Endothelial cell of umbilical vein (primary cell): ENCODE results near the gene ASMTL. TPM values are rescaled to one million over a fixed set of nuclear protein-coding genes. Genes with fewer than 3 reads are reported as not detected.

Source experiments
- BruUV-seq: library from RNA; stranded (reverse); fragments of 400-500 nt; replicated peaks from 2 replicates; lab custom pipeline; 2021; lab: Mats Ljungman, UMichigan
- CTCF ChIA-PET: fragments of 300-600, 350-600 bp; sonication (Branson Sonifier 250); formaldehyde crosslinking; loops from one replicate; lab custom pipeline; 2021; ENCODE audit warnings: antibody characterized with exemption, inconsistent platforms; lab: Charles Lee
- POLR2A ChIA-PET: fragments of 300-600, 350-600 bp; sonication (Branson Sonifier 250); formaldehyde crosslinking; loops from one replicate; lab custom pipeline; 2021; ENCODE audit warnings: antibody characterized with exemption, inconsistent platforms; lab: Charles Lee
- DNase-seq: peaks from one replicate; pipeline ENCODE4 v3.0.0-alpha.2; 2011; ENCODE audit warnings: low read depth, low spot score
- FAIRE-seq: peaks from 2 replicates; lab custom pipeline; 2011; peaks lifted over from hg19 to GRCh38; lab: Jason Lieb, UNC
- H2AFZ ChIP-seq: 2 replicates; pipeline ENCODE4 v1.6.0; 2012; ENCODE audit warnings: low read depth, low read length, control low read depth, inconsistent platforms
- H3K27ac ChIP-seq: 2 replicates; pipeline ENCODE4 v1.5.1; 2011; ENCODE audit warnings: low read depth, mild to moderate bottlenecking, control low read depth, low read length, moderate library complexity; ENCODE audit not compliant: insufficient read depth
- H3K27me3 ChIP-seq, 2 experiments: 2 replicates each; pipeline versions ENCODE4 v1.6.0 to v1.6.1; 2011; ENCODE audit warnings: low read length in 2 of 2, mixed read lengths in 1 of 2; ENCODE audit not compliant: control insufficient read depth in 2 of 2, insufficient read depth in 2 of 2
- H3K36me3 ChIP-seq, 2 experiments: 2 replicates in 1 of 2; 3 replicates in 1 of 2; pipeline ENCODE4 v1.5.1; 2011; ENCODE audit warnings: low read length in 2 of 2, mild to moderate bottlenecking in 1 of 2, moderate library complexity in 1 of 2; ENCODE audit not compliant: control insufficient read depth in 2 of 2, insufficient read depth in 2 of 2; ENCODE audit errors: extremely low read depth in 1 of 2
- H3K4me1 ChIP-seq: 3 replicates; pipeline ENCODE4 v1.5.1; 2011; ENCODE audit warnings: mild to moderate bottlenecking, low read length; ENCODE audit not compliant: control insufficient read depth, insufficient read depth; ENCODE audit errors: extremely low read depth
- H3K4me2 ChIP-seq: 2 replicates; pipeline ENCODE4 v1.6.1; 2011; ENCODE audit warnings: low read length, control low read depth, mixed read lengths; ENCODE audit not compliant: insufficient read depth
- H3K4me3 ChIP-seq, 3 experiments: fragments of 200-600 bp in 1 of 3; sonication (generic), shearing (Covaris generic) in 1 of 3; replicated peaks in 1 of 3; 2 replicates each; pipeline ENCODE4 v1.5.1; 2011 to 2016; ENCODE audit warnings: control low read depth in 3 of 3, low read length in 3 of 3, mild to moderate bottlenecking in 2 of 3, inconsistent platforms in 1 of 3, low read depth in 1 of 3, moderate library complexity in 1 of 3; ENCODE audit not compliant: insufficient read depth in 1 of 3
- H3K79me2 ChIP-seq: 2 replicates; pipeline ENCODE4 v1.6.0; 2012; ENCODE audit warnings: low read length, inconsistent platforms; ENCODE audit not compliant: control insufficient read depth, insufficient read depth
- H3K9ac ChIP-seq: replicated peaks from 2 replicates; pipeline ENCODE3; 2011; ENCODE audit warnings: low read length, control low read depth; ENCODE audit not compliant: insufficient read depth; ENCODE audit errors: extremely low read depth
- H3K9me1 ChIP-seq: replicated peaks from 3 replicates; pipeline ENCODE4 v1.6.0; 2011; ENCODE audit warnings: mild to moderate bottlenecking, low read length; ENCODE audit not compliant: control insufficient read depth, insufficient read depth; ENCODE audit errors: extremely low read depth
- H3K9me3 ChIP-seq: replicated peaks from 2 replicates; pipeline ENCODE4 v1.5.1; 2012; ENCODE audit warnings: low read length, inconsistent platforms; ENCODE audit not compliant: control insufficient read depth, insufficient read depth
- H4K20me1 ChIP-seq: replicated peaks from 2 replicates; pipeline ENCODE3; 2011; ENCODE audit warnings: mild to moderate bottlenecking, low read length; ENCODE audit not compliant: control insufficient read depth, insufficient read depth; ENCODE audit errors: extremely low read depth
- CTCF ChIP-seq, 2 donors: IDR thresholded peaks; 1 replicate in 1 of 2; 2 replicates in 1 of 2; pipeline ENCODE4 v1.5.1; 2011; ENCODE audit warnings: low read length in 2 of 2, mild to moderate bottlenecking in 2 of 2, moderate library complexity in 2 of 2, control low read depth in 1 of 2, inconsistent platforms in 1 of 2, low read depth in 1 of 2; ENCODE audit not compliant: insufficient read depth in 1 of 2; ENCODE audit errors: extremely low read depth in 1 of 2
- EZH2 ChIP-seq: IDR thresholded peaks from 2 replicates; pipeline ENCODE4 v1.6.1; 2012; ENCODE audit warnings: borderline replicate concordance, low read depth, mild to moderate bottlenecking, moderate library complexity, low read length, inconsistent platforms; ENCODE audit not compliant: severe bottlenecking
- GATA2 ChIP-seq: IDR thresholded peaks from 2 replicates; pipeline ENCODE4 v1.7.0; 2011; ENCODE audit warnings: low read depth, mild to moderate bottlenecking, moderate library complexity, mixed read lengths, low read length; ENCODE audit not compliant: insufficient read length, insufficient read depth
- JUN ChIP-seq: IDR thresholded peaks from 2 replicates; pipeline ENCODE4 v1.6.1; 2011; ENCODE audit warnings: borderline replicate concordance, low read depth; ENCODE audit not compliant: insufficient read length, insufficient read depth
- MYC ChIP-seq: IDR thresholded peaks from one replicate; pipeline ENCODE4 v1.6.1; 2011; ENCODE audit warnings: mild to moderate bottlenecking, low read depth, low read length
- POLR2A ChIP-seq: IDR thresholded peaks from 2 replicates; pipeline ENCODE4 v1.6.1; 2012; ENCODE audit warnings: low read depth, mild to moderate bottlenecking, control low read depth, low read length
- dilution Hi-C: fragments of 300-500 bp; cut with MboI; formaldehyde crosslinking; loops from one replicate; pipeline ENCODE4 v1.15.0; 2019; ENCODE audit warnings: low sequenced_read_pairs; ENCODE audit not compliant: extremely low pct_ligation_motif_present
- intact Hi-C: fragments of 100-400 bp; cut with micrococcal nuclease; formaldehyde crosslinking; loops from one replicate; pipeline ENCODE4 v1.10.0; 2022
- polyA plus RNA-seq, 4 experiments: library from polyadenylated mRNA; depleted of rRNA in 3 of 4; stranded (reverse) in 3 of 4; unstranded in 1 of 4; fragments of >200 nt; gene quantifications; 2 replicates each; pipeline versions ENCODE4 v1.2.1 to v1.2.3, GENCODE V29; 2011 to 2012; ENCODE audit warnings: missing spikeins in 1 of 4
- total RNA-seq: library from RNA; stranded (reverse); gene quantifications from 2 replicates; pipeline ENCODE4 v1.2.3, GENCODE V29; 2021

Gene ASMTL
- total and polyA plus RNA-seq, 2 donors (not counting 3 experiments of a cell fraction or from before 2014, with no cell fraction given): 27.1 to 29.9 TPM

- no peak overlapping the region for H3K27ac ChIP-seq
- FAIRE-seq: no peak
- no peaks in the 10 kb centered on the region for H3K27me3 ChIP-seq
- H3K4me3 ChIP-seq: no peak overlapping the region
- no TSS peak for BruUV-seq
- CTCF ChIA-PET: no interaction called here
- H3K9me3 ChIP-seq: no peaks in the 10 kb centered on the region
- H3K9me1 ChIP-seq: no peaks in the 10 kb centered on the region
- intact Hi-C loops: no loop called here
- H3K4me1 ChIP-seq: no peaks in the 10 kb centered on the region
- TF ChIP-seq CTCF (IDR thresholded peaks at IDR 0.05; ENCODE audit: extremely low read depth in 1 of 2, insufficient read depth in 1 of 2, low read depth in 1 of 2, low read length in 2 of 2) (no peak), GATA2 (no peak), EZH2 (no peak), JUN (no peak), POLR2A (no peak), MYC (no peak)
- no peak overlapping the region for H3K9ac ChIP-seq
- dilution Hi-C loops: no loop called here
- no peak overlapping the region for H3K4me2 ChIP-seq
- no peaks in the 10 kb centered on the region for H4K20me1 ChIP-seq
- H3K79me2 ChIP-seq: no peaks in the 10 kb centered on the region
- POLR2A ChIA-PET: no interaction called here
- peaks cover 2 to 8% of the 10 kb centered on the region in 2 experiments for H3K36me3 ChIP-seq
- H2AFZ ChIP-seq: no peak overlapping the region
- no peak for DNase-seq
Observed at GRCh38 chrX:1425381-1425780, 27.3 kb downstream of the ASMTL start.
